Stimulated activated naive B cell treated with anti-CD40 and anti-IgM and Interleukin-4, amounts not matched to agents 10 μg/mL and 1 μg/mL and 100 μg/mL, for 72 hours (primary cell): ENCODE data around the gene ZNF556.
"Not testable (repeated sequence)": the region's sequence is repeated elsewhere in the genome, so short reads cannot be mapped to it uniquely, and the experiment has no call there.

Experiments used
- ATAC-seq, 2 donors: fragments of 150-1000 bp; cut with Tn5 transposase; replicated peaks; 2 replicates each; pipeline ENCODE4 v1.10.0; 2021; ENCODE audit warnings: moderate library complexity in 1 of 2
- DNase-seq: peaks from one replicate; pipeline ENCODE4 v3.0.0; 2021
- H3K27ac Mint-ChIP-seq: one replicate; pipeline ENCODE4 v1.8.0; 2022; ENCODE audit warnings: mild to moderate bottlenecking, mixed read lengths
- H3K27me3 Mint-ChIP-seq, 2 donors: one replicate each; pipeline ENCODE4 v1.8.0; 2022; ENCODE audit warnings: mixed read lengths in 2 of 2
- H3K36me3 Mint-ChIP-seq, 2 donors: one replicate each; pipeline ENCODE4 v1.8.0; 2022; ENCODE audit warnings: mixed read lengths in 2 of 2, mild to moderate bottlenecking in 1 of 2
- H3K4me1 Mint-ChIP-seq, 2 donors: one replicate each; pipeline ENCODE4 v1.8.0; 2022; ENCODE audit warnings: mixed read lengths in 2 of 2, mild to moderate bottlenecking in 1 of 2
- H3K4me3 Mint-ChIP-seq, 2 donors: one replicate each; pipeline ENCODE4 v1.8.0; 2022; ENCODE audit warnings: mild to moderate bottlenecking in 2 of 2, mixed read lengths in 2 of 2, moderate library complexity in 1 of 2
- H3K9me3 Mint-ChIP-seq, 2 donors: one replicate each; pipeline ENCODE4 v1.8.0; 2022; ENCODE audit warnings: mixed read lengths in 2 of 2, mild to moderate bottlenecking in 1 of 2

Gene ZNF556

GRCh38 chr19:2869618-2870017, 2.5 kb downstream of the ZNF556 start:
- ATAC-seq, result no peak
- Mint-ChIP-seq H3K4me1 (peaks cover 10 to 13% of the 10 kb centered on the region in 2 donors), H3K4me3 (no peak overlapping the region), H3K27ac (no peak overlapping the region), H3K27me3 (peaks cover 5 to 6% of the 10 kb centered on the region in 2 donors), H3K9me3 (peaks cover 7 to 9% of the 10 kb centered on the region in 2 donors), H3K36me3 (peaks cover 3 to 6% of the 10 kb centered on the region in 2 donors)
- DNase-seq, result no peak

GRCh38 chr19:2872175-2872574, 5.0 kb downstream of the ZNF556 start:
- not testable (repeated sequence) for H3K9me3 Mint-ChIP-seq, H3K27me3 Mint-ChIP-seq, H3K4me3 Mint-ChIP-seq, H3K36me3 Mint-ChIP-seq, ATAC-seq, DNase-seq, H3K27ac Mint-ChIP-seq, H3K4me1 Mint-ChIP-seq

DNA sequence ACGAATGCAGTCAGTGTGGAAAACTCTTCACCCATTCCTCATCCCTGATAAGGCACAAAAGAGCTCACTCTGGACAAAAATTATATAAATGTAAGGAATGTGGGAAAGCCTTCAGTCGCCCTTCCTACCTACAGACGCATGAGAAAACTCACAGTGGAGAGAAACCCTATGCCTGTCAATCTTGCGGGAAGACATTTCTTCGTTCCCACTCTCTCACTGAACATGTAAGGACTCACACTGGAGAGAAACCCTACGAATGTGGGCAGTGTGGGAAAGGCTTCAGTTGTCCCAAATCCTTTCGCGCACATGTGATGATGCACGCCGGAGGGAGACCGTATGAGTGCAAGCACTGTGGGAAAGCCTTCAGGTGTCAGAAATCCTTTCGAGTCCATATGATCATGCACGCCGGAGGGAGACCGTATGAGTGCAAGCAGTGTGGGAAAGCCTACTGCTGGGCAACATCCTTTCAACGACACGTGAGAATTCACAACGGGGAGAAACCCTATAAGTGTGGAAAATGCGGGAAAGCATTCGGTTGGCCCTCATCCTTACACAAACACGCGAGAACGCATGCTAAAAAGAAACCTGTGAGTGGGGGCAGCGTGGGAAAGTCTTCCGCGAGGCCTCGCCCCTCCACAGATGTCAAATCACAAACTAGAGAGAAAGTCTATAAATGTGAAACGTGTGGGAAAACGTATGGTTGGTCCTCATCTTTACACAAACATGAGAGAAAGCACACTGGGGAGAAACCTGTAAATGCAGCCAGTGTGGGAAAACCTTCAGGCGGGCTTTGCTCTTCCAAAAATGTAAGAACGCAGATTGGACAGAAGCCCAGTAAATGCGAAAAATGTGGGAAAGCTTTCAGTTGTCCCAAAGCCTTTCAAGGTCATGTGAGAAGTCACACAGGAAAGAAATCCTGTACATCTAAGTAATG, 10.5 kb downstream of the ZNF556 start:
- Mint-ChIP-seq H3K27me3 (no peaks in the 10 kb centered on the region), H3K4me1 (no peaks in the 10 kb centered on the region), H3K4me3 (no peak overlapping the region), H3K27ac (no peak overlapping the region), H3K36me3 (peaks cover 4 to 9% of the 10 kb centered on the region in 2 donors), H3K9me3 (peaks cover 5 to 6% of the 10 kb centered on the region in 2 donors)
- DNase-seq (no peak), ATAC-seq (no peak)

- Mint-ChIP-seq H3K9me3 (peaks cover 3 to 5% of the 10 kb centered on the region in 2 donors), H3K4me3 (no peak overlapping the region), H3K36me3 (peaks cover 1 to 2% of the 10 kb centered on the region in 2 donors), H3K4me1 (peaks cover 8 to 9% of the 10 kb centered on the region in 2 donors), H3K27ac (no peak overlapping the region), H3K27me3 (no peaks in the 10 kb centered on the region)
- ATAC-seq, result no peak
- no peak for DNase-seq
Observed at GRCh38 chr19:2883686-2884439, 16.7 kb downstream of the ZNF556 start.

GRCh38 chr19:2885736-2886135, 18.6 kb downstream of the ZNF556 start:
- Mint-ChIP-seq H3K9me3 (no peaks in the 10 kb centered on the region), H3K36me3 (peaks cover 0 to 4% of the 10 kb centered on the region in 2 donors), H3K27ac (no peak overlapping the region), H3K27me3 (no peaks in the 10 kb centered on the region), H3K4me1 (peaks cover 13 to 15% of the 10 kb centered on the region in 2 donors), H3K4me3 (no peak overlapping the region)
- ATAC-seq, result no peak
- DNase-seq, result no peak

DNA sequence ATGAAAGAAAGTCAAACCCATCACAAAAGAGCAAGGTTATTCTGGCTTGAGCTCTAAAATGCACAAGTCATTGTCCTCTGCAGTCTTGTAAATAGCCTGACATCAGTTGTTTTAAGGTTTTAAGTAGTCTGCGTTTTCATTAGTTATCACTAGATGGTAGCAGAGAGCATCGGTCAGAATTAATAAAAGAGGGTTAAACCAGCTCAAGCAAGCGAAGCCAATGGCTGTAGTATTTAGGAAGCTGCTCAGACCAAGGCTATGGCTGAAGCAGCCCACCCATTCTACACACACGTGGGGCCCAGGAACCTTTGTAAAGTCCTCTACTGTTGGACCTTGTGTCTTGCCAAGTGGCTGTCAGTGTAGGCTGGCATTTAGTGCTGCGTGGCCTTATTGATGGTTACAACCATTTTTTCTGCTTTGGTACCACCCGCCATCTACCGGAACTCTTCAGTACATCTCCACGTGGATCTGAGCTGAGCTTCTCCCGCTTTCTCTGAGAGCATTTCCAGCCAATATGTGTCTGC, 20.3 kb downstream of the ZNF556 start:
- DNase-seq, result peak; percentile 13
- no peaks in the 10 kb centered on the region for H3K9me3 Mint-ChIP-seq

GRCh38 chr19:2888731-2889224, 21.6 kb downstream of the ZNF556 start:
- DNase-seq (peak; percentile 80), ATAC-seq (peak; percentile 84 to 86)
- H3K27ac Mint-ChIP-seq, result peak overlapping the region; percentile 94
- H3K36me3 Mint-ChIP-seq, result peaks cover 0 to 4% of the 10 kb centered on the region in 2 donors
- no peaks in the 10 kb centered on the region for H3K27me3 Mint-ChIP-seq
- no peaks in the 10 kb centered on the region for H3K9me3 Mint-ChIP-seq
- peaks cover 15 to 20% of the 10 kb centered on the region in 2 donors for H3K4me1 Mint-ChIP-seq
- H3K4me3 Mint-ChIP-seq, result peak overlapping the region; percentile 84 to 86

More for the DNA sequence above, 20.3 kb downstream of the ZNF556 start:
- Mint-ChIP-seq H3K4me1 (peaks cover 15 to 20% of the 10 kb centered on the region in 2 donors), H3K4me3 (peak overlapping the region; percentile 3 to 63), H3K27me3 (no peaks in the 10 kb centered on the region), H3K27ac (peak overlapping the region; percentile 32), H3K36me3 (peaks cover 0 to 4% of the 10 kb centered on the region in 2 donors)
- ATAC-seq, result peak; percentile 52 to 56

- not testable (repeated sequence) for DNase-seq
Observed at GRCh38 chr19:2890531-2890930, 23.4 kb downstream of the ZNF556 start.

GRCh38 chr19:2896694-2897093, 29.6 kb downstream of the ZNF556 start:
- no peak overlapping the region for H3K4me3 Mint-ChIP-seq
- no peak overlapping the region for H3K27ac Mint-ChIP-seq
- H3K4me1 Mint-ChIP-seq, result peaks cover 6 to 12% of the 10 kb centered on the region in 2 donors
- peaks cover 4 to 9% of the 10 kb centered on the region in 2 donors for H3K9me3 Mint-ChIP-seq
- no peak for DNase-seq
- no peak for ATAC-seq
- peaks cover 5 to 15% of the 10 kb centered on the region in 2 donors for H3K36me3 Mint-ChIP-seq
- H3K27me3 Mint-ChIP-seq, result no peaks in the 10 kb centered on the region

More at GRCh38 chr19:2890531-2890930, 23.4 kb downstream of the ZNF556 start:
- not testable (repeated sequence) for ATAC-seq, H3K9me3 Mint-ChIP-seq, H3K27me3 Mint-ChIP-seq, H3K36me3 Mint-ChIP-seq, H3K27ac Mint-ChIP-seq
- Mint-ChIP-seq H3K4me1 (peaks cover 15 to 20% of the 10 kb centered on the region in 2 donors), H3K4me3 (peak overlapping the region in 1 of 2 donors; percentile 21)

DNA sequence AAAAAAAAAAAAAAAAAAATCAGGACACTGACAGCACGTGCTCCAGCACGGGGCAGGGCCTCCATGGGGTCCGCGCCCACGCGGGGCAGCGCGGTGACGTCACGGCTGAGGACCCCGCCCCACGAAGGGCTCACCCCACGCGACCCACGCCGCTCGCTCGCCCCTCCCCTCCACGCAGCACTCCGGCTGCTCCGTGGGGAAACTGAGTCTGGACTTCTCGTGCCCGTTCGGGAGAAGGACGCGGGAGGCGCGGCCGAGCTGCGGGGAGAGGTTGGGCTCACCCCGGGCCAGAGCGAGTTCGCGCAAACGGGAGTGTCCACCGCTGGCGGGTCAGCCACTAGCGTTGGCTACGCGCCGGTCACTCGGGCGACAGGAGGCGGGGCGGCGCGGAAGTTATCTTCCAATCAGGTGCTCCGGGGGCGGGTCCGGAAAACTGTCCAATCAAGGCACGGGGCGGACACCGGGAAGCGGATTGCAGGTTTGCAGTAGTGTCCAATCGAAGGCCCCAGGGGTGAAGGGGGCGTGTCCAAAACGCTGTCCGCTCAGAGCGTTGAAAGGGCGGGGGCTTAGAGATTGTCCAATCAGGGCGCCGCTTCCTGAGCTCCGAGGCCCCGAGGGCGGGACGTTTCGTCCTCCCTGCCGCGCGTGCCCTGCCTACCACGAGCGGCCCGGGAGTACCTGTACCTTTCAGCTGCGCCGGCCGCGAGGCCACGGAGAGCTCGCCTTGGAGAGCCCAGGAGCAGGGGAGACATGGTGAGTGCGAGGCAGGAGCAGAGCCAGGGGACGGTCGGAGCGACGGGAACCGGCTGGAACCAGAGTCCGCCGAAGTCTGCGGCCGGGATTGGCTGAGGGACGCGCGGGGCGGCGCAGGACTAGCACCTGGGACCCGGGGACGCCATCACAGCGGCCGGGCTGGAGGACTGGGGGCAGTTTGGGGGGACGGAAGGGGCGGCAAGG, 33.4 kb downstream of the ZNF556 start, which contains the start of gene ZNF57:
Gene ZNF57 (plus strand): TSS at position 633 of the 957 bp plus-strand sequence. CDS start 118 bp downstream, at position 751.
- Mint-ChIP-seq H3K9me3 (peaks cover 4 to 7% of the 10 kb centered on the region in 2 donors), H3K36me3 (peaks cover 2 to 16% of the 10 kb centered on the region in 2 donors)
- peak; percentile 96 for DNase-seq

DNA sequence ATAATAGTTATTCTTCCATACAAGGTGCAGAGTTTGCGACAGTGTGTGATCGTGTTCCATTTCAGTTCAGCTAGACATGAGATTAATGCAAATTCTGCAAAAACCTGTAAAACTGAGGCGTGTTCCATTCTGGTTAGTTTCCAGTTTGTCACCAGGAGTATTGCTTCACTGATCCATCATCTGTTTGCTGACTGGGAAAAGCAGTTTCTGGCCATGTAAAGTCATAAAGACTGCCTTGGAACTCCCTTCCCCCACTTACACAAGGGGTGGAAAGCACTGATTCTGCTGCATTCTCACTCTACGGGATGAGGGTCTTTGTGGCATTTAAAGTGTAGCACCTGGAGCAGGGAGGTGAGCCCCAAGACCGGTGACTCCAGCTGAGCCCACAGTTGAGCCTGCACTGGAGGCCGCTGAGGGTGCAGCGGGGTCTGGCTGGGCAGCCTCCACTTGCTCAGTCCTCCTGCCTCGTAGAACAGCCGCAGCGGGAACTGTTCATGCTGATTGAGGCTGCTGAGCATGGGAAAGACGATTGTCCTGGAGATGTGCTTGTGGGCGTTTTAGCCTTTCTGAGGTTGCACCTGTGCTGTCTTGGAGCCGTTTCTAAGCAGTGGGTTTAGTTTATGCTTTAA, 35.6 kb downstream of the ZNF556 start:
- Mint-ChIP-seq H3K4me1 (peaks cover 13 to 27% of the 10 kb centered on the region in 2 donors), H3K9me3 (no peaks in the 10 kb centered on the region), H3K4me3 (peak overlapping the region in 1 of 2 donors; percentile 17), H3K27me3 (no peaks in the 10 kb centered on the region), H3K27ac (no peak overlapping the region), H3K36me3 (peaks cover 2 to 12% of the 10 kb centered on the region in 2 donors)
- ATAC-seq (no peak), DNase-seq (no peak)

More for the DNA sequence above, 33.4 kb downstream of the ZNF556 start, which contains the start of gene ZNF57:
- peak; percentile 96 to 98 for ATAC-seq
- Mint-ChIP-seq H3K4me1 (peaks cover 10 to 19% of the 10 kb centered on the region in 2 donors), H3K27ac (peak within 1 kb of the TSS; percentile 99), H3K4me3 (peak within 1 kb of the TSS; percentile 100), H3K27me3 (no peaks in the 10 kb centered on the region)

- H3K4me1 Mint-ChIP-seq, result peaks cover 13 to 28% of the 10 kb centered on the region in 2 donors
- not testable (repeated sequence) for H3K4me3 Mint-ChIP-seq, DNase-seq, ATAC-seq, H3K27me3 Mint-ChIP-seq, H3K9me3 Mint-ChIP-seq, H3K27ac Mint-ChIP-seq
- H3K36me3 Mint-ChIP-seq, result peaks cover 2 to 11% of the 10 kb centered on the region in 2 donors
Observed at GRCh38 chr19:2903326-2903725, 36.2 kb downstream of the ZNF556 start.
